GM18909 (cell line): ENCODE measurements around the gene AP5M1.
"Not testable (repeated sequence)": the region's sequence is repeated elsewhere in the genome, so short reads cannot be mapped to it uniquely, and the experiment has no call there.

Experiments used
- ATAC-seq: cut with Tn5 transposase; IDR thresholded peaks from one replicate; pipeline ENCODE4 v1.9.1; 2021; ENCODE audit warnings: mild to moderate bottlenecking; ENCODE audit not compliant: unreplicated experiment, poor library complexity

AP5M1 gene

GRCh38 chr14:57290751-57291150, 22.0 kb downstream of the AP5M1 start:
- no peak for ATAC-seq

- no peak for ATAC-seq
Observed at GRCh38 chr14:57291692-57292647, 23.2 kb downstream of the AP5M1 start.

GRCh38 chr14:57293866-57294837, 25.4 kb downstream of the AP5M1 start:
- no peak for ATAC-seq

- ATAC-seq, result no peak
Observed at GRCh38 chr14:57295239-57295638, 26.5 kb downstream of the AP5M1 start.

- no peak for ATAC-seq
Observed at GRCh38 chr14:57297852-57298251, 29.1 kb downstream of the AP5M1 start.

- no peak for ATAC-seq
Observed at GRCh38 chr14:57299511-57299910, 30.7 kb downstream of the AP5M1 start.

GRCh38 chr14:57302883-57303282, 34.1 kb downstream of the AP5M1 start:
- ATAC-seq, result no peak

GRCh38 chr14:57314396-57315089, 45.8 kb downstream of the AP5M1 start:
- ATAC-seq, result no peak

GRCh38 chr14:57317248-57317833, 48.6 kb downstream of the AP5M1 start:
- ATAC-seq, result no peak

GRCh38 chr14:57319636-57320192, 50.9 kb downstream of the AP5M1 start:
- no peak for ATAC-seq

- ATAC-seq, result no peak
Observed at GRCh38 chr14:57323721-57324120, 55.0 kb downstream of the AP5M1 start.

GRCh38 chr14:57326253-57326652, 57.5 kb downstream of the AP5M1 start:
- ATAC-seq, result peak; percentile 83

GRCh38 chr14:57329833-57330232, 61.1 kb downstream of the AP5M1 start:
- ATAC-seq, result no peak

GRCh38 chr14:57332475-57332874, 63.7 kb downstream of the AP5M1 start:
- ATAC-seq, result not testable (repeated sequence)

- not testable (repeated sequence) for ATAC-seq
Observed at GRCh38 chr14:57333726-57334125, 65.0 kb downstream of the AP5M1 start.

- ATAC-seq, result not testable (repeated sequence)
Observed at GRCh38 chr14:57343545-57344297, 75.0 kb downstream of the AP5M1 start.

GRCh38 chr14:57345106-57345505, 76.3 kb downstream of the AP5M1 start:
- ATAC-seq, result no peak

GRCh38 chr14:57346741-57347140, 78.0 kb downstream of the AP5M1 start:
- ATAC-seq, result no peak
